Hepatic stellate cell (primary cell): Measurements from ENCODE around the gene SNRPA.
"Not testable (repeated sequence)": the region's sequence is repeated elsewhere in the genome, so short reads cannot be mapped to it uniquely, and the experiment has no call there.

Source experiments
- DNase-seq: peaks from one replicate; pipeline ENCODE4 v3.0.0; 2011; ENCODE audit warnings: low spot score

The SNRPA gene

GRCh38 chr19:40745402-40745780, 5.6 kb upstream of the SNRPA start:
- DNase-seq = no peak

GRCh38 chr19:40747536-40747935, 3.5 kb upstream of the SNRPA start:
- no peak for DNase-seq

- peak; percentile 100 for DNase-seq
These were observed 737 bp upstream of the SNRPA start, which contains the start of gene ACTMAP for GRCh38 chr19:40750058-40750873. TSS of gene ACTMAP (minus strand) at chr19:40750477. CDS start at chr19:40749803, 674 bp downstream.

- no peak for DNase-seq
These were observed 1.3 kb downstream of the SNRPA start for GRCh38 chr19:40752257-40752781.

- DNase-seq = no peak
These were observed 3.7 kb downstream of the SNRPA start for GRCh38 chr19:40754611-40755247.

GRCh38 chr19:40755248-40755624, 4.2 kb downstream of the SNRPA start:
- no peak for DNase-seq

- no peak for DNase-seq
These were observed 4.8 kb downstream of the SNRPA start for GRCh38 chr19:40755791-40756190.

- no peak for DNase-seq
These were observed 5.6 kb downstream of the SNRPA start for GRCh38 chr19:40756502-40757110.

GRCh38 chr19:40758491-40758890, 7.5 kb downstream of the SNRPA start:
- no peak for DNase-seq

- no peak for DNase-seq
These were observed 8.3 kb downstream of the SNRPA start for GRCh38 chr19:40759352-40759751.

GRCh38 chr19:40762754-40763470, 11.9 kb downstream of the SNRPA start:
- DNase-seq = no peak

GRCh38 chr19:40763526-40763925, 12.5 kb downstream of the SNRPA start:
- DNase-seq = no peak

- no peak for DNase-seq
These were observed 13.0 kb downstream of the SNRPA start for GRCh38 chr19:40763963-40764362.

- DNase-seq = not testable (repeated sequence)
These were observed 15.4 kb downstream of the SNRPA start for GRCh38 chr19:40766385-40766784.

GRCh38 chr19:40768869-40769268, 17.9 kb downstream of the SNRPA start:
- DNase-seq = no peak

GRCh38 chr19:40771101-40771862, 20.3 kb downstream of the SNRPA start:
- not testable (repeated sequence) for DNase-seq

GRCh38 chr19:40774916-40775631, 24.1 kb downstream of the SNRPA start, which contains the start of gene MIA:
TSS of gene MIA (plus strand) at chr19:40775521. CDS start at chr19:40775543, 22 bp downstream.
- DNase-seq = no peak

- no peak for DNase-seq
These were observed 24.6 kb downstream of the SNRPA start for GRCh38 chr19:40775632-40776022.

- no peak for DNase-seq
These were observed 25.4 kb downstream of the SNRPA start for GRCh38 chr19:40776364-40776763.

- peak; percentile 87 for DNase-seq
These were observed 26.1 kb downstream of the SNRPA start for GRCh38 chr19:40776932-40777644.
